Nephron progenitor cell (in vitro differentiated cells): Measurements from ENCODE around the gene TNNI3.
"Not testable (repeated sequence)": the region's sequence is repeated elsewhere in the genome, so short reads cannot be mapped to it uniquely, and the experiment has no call there.

Experiments used
- DNase-seq: peaks from one replicate; pipeline ENCODE4 v3.0.0; 2021
- H3K27ac Mint-ChIP-seq: 2 replicates; pipeline ENCODE4 v1.8.0; 2021; ENCODE audit warnings: mild to moderate bottlenecking, moderate library complexity, mixed read lengths
- H3K27me3 Mint-ChIP-seq: 2 replicates; pipeline ENCODE4 v1.8.0; 2021; ENCODE audit warnings: mild to moderate bottlenecking, low read depth, mixed read lengths; ENCODE audit not compliant: poor library complexity
- H3K36me3 Mint-ChIP-seq: 2 replicates; pipeline ENCODE4 v1.8.0; 2021; ENCODE audit warnings: low read depth, mixed read lengths
- H3K4me1 Mint-ChIP-seq: 2 replicates; pipeline ENCODE4 v1.8.0; 2021; ENCODE audit warnings: mixed read lengths
- H3K4me3 Mint-ChIP-seq: 2 replicates; pipeline ENCODE4 v1.8.0; 2021; ENCODE audit warnings: mild to moderate bottlenecking, moderate library complexity, mixed read lengths
- H3K9me3 Mint-ChIP-seq: 2 replicates; pipeline ENCODE4 v1.8.0; 2021; ENCODE audit warnings: mild to moderate bottlenecking, moderate library complexity, mixed read lengths
- CTCF ChIP-seq: fragments of 200-600 bp; sonication (generic); IDR thresholded peaks from 2 replicates; pipeline ENCODE4 v1.5.0; 2021; ENCODE audit warnings: antibody characterized with exemption

The TNNI3 gene

DNA sequence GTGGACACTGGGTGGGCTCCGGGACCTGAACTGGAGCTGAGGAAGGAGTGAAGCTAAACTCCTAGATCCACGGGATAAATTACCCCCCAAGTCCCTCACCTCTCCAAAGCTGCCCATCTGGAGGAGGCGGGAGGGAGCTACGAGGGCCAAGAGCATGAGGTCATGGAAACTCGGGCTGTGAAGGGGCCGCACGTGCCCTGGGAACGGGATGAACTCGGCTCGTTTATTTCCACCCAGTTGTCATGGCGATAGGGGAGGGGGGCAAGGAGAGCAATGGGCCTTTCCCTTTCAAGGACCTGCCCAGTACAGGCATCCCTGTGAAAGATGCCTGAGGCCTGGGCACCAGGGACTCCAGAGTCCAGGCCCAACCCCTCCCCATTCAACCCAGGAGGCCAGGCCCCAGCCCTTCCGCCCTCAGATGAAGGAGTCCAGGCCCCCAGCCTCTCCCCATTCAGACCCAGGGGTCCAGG is 43.9 kb downstream of the TNNI3 start:
- Mint-ChIP-seq H3K9me3 (no peaks in the 10 kb centered on the region), H3K4me3 (no peak overlapping the region), H3K27ac (peak overlapping the region; percentile 97), H3K4me1 (peaks cover 62% of the 10 kb centered on the region), H3K27me3 (peaks cover 3% of the 10 kb centered on the region), H3K36me3 (peaks cover 9% of the 10 kb centered on the region)
- no peak for TF ChIP-seq CTCF
- peak; percentile 82 for DNase-seq

GRCh38 chr19:55112777-55113569 is 44.6 kb downstream of the TNNI3 start:
- no peak for DNase-seq
- no peak for TF ChIP-seq CTCF
- Mint-ChIP-seq H3K27ac (peak overlapping the region; percentile 97), H3K36me3 (peaks cover 13% of the 10 kb centered on the region), H3K4me1 (peaks cover 57% of the 10 kb centered on the region), H3K9me3 (no peaks in the 10 kb centered on the region), H3K4me3 (no peak overlapping the region), H3K27me3 (peaks cover 3% of the 10 kb centered on the region)

GRCh38 chr19:55112246-55112776 is 45.2 kb downstream of the TNNI3 start:
- Mint-ChIP-seq H3K27me3 (peaks cover 3% of the 10 kb centered on the region), H3K27ac (no peak overlapping the region), H3K4me3 (no peak overlapping the region), H3K4me1 (peaks cover 52% of the 10 kb centered on the region), H3K36me3 (peaks cover 13% of the 10 kb centered on the region), H3K9me3 (no peaks in the 10 kb centered on the region)
- DNase-seq = no peak
- no peak for TF ChIP-seq CTCF

DNA sequence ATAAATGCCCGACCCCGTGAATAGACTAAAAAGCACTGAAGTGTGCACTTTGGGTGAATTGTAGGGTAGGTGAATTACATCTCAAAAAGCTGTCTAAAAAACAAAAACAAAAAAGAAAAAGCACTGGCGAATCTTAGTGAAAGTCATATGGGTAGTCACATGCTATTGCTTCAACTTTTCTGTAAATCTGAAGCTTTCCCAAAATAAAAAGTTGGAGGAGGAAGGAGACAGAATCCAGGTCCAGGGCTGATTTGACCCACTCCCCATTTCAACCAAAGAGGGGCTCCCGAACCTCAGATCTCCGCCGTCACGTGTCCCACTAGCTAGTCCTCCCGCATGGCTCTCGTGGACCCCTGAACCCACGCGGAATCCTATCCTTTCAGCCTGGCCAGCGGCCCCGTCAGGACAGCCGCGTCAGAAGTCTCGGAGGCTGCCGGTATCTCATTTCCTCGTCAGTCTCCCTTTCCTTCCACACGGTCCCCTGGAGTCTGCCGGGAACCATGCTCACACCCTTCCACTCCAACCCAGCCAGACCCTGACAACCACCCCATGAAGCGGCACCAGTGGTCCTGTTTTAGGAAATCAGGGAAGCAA is 46.2 kb downstream of the TNNI3 start:
- peaks cover 20% of the 10 kb centered on the region for H3K36me3 Mint-ChIP-seq
- no peak for DNase-seq
- TF ChIP-seq CTCF = no peak
- H3K4me1 Mint-ChIP-seq = peaks cover 47% of the 10 kb centered on the region
- peak overlapping the region; percentile 81 for H3K27ac Mint-ChIP-seq
- H3K27me3 Mint-ChIP-seq = peaks cover 3% of the 10 kb centered on the region
- no peaks in the 10 kb centered on the region for H3K9me3 Mint-ChIP-seq
- H3K4me3 Mint-ChIP-seq = no peak overlapping the region

GRCh38 chr19:55109527-55110291 is 47.8 kb downstream of the TNNI3 start:
- H3K4me3 Mint-ChIP-seq = no peak overlapping the region
- DNase-seq = no peak
- no peaks in the 10 kb centered on the region for H3K27me3 Mint-ChIP-seq
- TF ChIP-seq CTCF = no peak
- peaks cover 32% of the 10 kb centered on the region for H3K36me3 Mint-ChIP-seq
- H3K4me1 Mint-ChIP-seq = peaks cover 31% of the 10 kb centered on the region
- no peaks in the 10 kb centered on the region for H3K9me3 Mint-ChIP-seq
- peak overlapping the region; percentile 92 for H3K27ac Mint-ChIP-seq

- Mint-ChIP-seq H3K36me3 (peaks cover 47% of the 10 kb centered on the region), H3K9me3 (peaks cover 14% of the 10 kb centered on the region), H3K4me1 (peaks cover 11% of the 10 kb centered on the region)
- H3K4me3 Mint-ChIP-seq, H3K27me3 Mint-ChIP-seq, H3K27ac Mint-ChIP-seq, DNase-seq: not testable (repeated sequence)
Measured at GRCh38 chr19:55107252-55107651, 50.3 kb downstream of the TNNI3 start.
